ENCODE results near the gene CCR7. TPM values are rescaled to one million over a fixed set of nuclear protein-coding genes. Genes with fewer than 3 reads are reported as not detected.

CCR7 gene
- total and polyA plus RNA-seq, 2 of the 8 experiments (the other 6 are each of a cell fraction or from before 2014, with no cell fraction given), result 0.12 to 0.17 TPM

DNA sequence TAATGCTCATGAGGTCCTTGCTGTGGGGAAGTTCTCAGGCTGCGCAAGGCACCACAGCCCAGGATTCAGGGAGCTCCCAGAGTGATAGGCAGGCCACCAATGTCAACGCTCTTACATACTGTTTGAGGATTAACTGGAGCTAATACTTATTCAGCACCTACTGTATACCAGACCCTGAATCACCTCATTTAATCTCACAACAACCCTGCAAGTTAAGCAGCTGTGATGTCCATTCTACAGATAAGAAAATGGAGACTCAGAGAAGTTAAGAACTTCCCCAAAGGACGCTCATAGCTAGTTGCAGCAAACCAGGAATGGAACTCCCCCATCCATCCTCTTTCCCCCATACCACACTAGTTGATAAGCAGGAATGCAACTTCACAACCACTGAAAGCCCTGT is 25.5 kb upstream of the CCR7 start (continued):
- no peak for TF ChIP-seq ATF2 (IDR thresholded peaks at IDR 0.05; ENCODE audit: low read length)
- TF ChIP-seq SAP30 (IDR thresholded peaks at IDR 0.05; ENCODE audit: insufficient read depth, insufficient replicate concordance, low read length), result no peak
- TF ChIP-seq CHD2 (IDR thresholded peaks at IDR 0.05; ENCODE audit: low read length), result no peak
- TF ChIP-seq ASH2L (IDR thresholded peaks at IDR 0.05; ENCODE audit: low read length), result no peak
- TF ChIP-seq CHD1 (IDR thresholded peaks at IDR 0.05; ENCODE audit: low read depth, low read length), result no peak
